H1 (cell line): Measurements from ENCODE around the gene RNF146. TPM values are rescaled to one million over a fixed set of nuclear protein-coding genes. Genes with fewer than 3 reads are reported as not detected.

ENCODE experiments used
- E2F6 ChIP-seq: IDR thresholded peaks from 2 replicates; pipeline ENCODE4 v1.6.1; 2012; ENCODE audit warnings: inconsistent platforms
- RFX5 ChIP-seq: IDR thresholded peaks from 2 replicates; pipeline ENCODE4 v1.6.1; 2011; ENCODE audit warnings: low read depth, low read length, improper control_type of control experiment, borderline replicate concordance
- TBP ChIP-seq: IDR thresholded peaks from 2 replicates; pipeline ENCODE4 v1.6.1; 2011; ENCODE audit warnings: low read depth, low read length, improper control_type of control experiment
- polyA plus RNA-seq, 7 experiments: library from polyadenylated mRNA; depleted of rRNA in 3 of 7; stranded (reverse) in 5 of 7; unstranded in 2 of 7; fragments of >200 nt in 5 of 7; fragments of 200-250 nt in 2 of 7; gene quantifications; 1 replicate in 5 of 7; 2 replicates in 1 of 7; 4 replicates in 1 of 7; pipeline versions ENCODE4 v1.2.1 to v1.2.3, GENCODE V29; 2011 to 2013; ENCODE audit warnings: missing spikeins in 2 of 7, mixed read lengths in 2 of 7
- small RNA-seq: library from polyadenylated mRNA; stranded (forward); fragments of <200 nt; extraction: miRNeasy Mini kit (QIAGEN cat#:217004); gene quantifications from one replicate; pipeline ENCODE3, GENCODE V24; 2013; ENCODE audit not compliant: insufficient read depth
- total RNA-seq: library from RNA; stranded (reverse); fragmentation: NEBNext Ultra II Directional; extraction: Animal tissue kit (Norgen Biotek cat#: 25700); gene quantifications from 2 replicates; pipeline ENCODE4 v1.2.1, GENCODE V29; 2021

RNF146 gene
- total and polyA plus RNA-seq, 2 of the 8 experiments (the other 6 are each of a cell fraction or from before 2014, with no cell fraction given) = 16.1 to 30.8 TPM

GRCh38 chr6:127332383-127332961 is 65.8 kb downstream of the RNF146 start (continued):
- TF ChIP-seq E2F6 (no peak), RFX5 (no peak), TBP (no peak)

Small RNA genes within 50 kb of the gene (small RNA-seq; reads per million reads assigned to genes)
- not detected for gene RNA5SP217

Other genes with a start within 250 kb of the RNF146 start
- not detected in 2 replicates for gene RSPO3, start 148.2 kb upstream of the RNF146 start, total RNA-seq
- 0.02 TPM in 1 of 2 replicates, not detected in the other for gene RSPO3, start 148.2 kb upstream of the RNF146 start, polyA plus RNA-seq (2011; rRNA removed)
- 60.5 and 64.8 TPM in 2 replicates for gene ECHDC1, start 76.7 kb downstream of the RNF146 start, total RNA-seq
- gene ECHDC1, start 76.7 kb downstream of the RNF146 start, polyA plus RNA-seq (2011; rRNA removed) = 6.6 and 11.3 TPM in 2 replicates
- gene KIAA0408, start 192.5 kb downstream of the RNF146 start, total RNA-seq = 9.2 and 10.8 TPM in 2 replicates
- 0.96 and 3.3 TPM in 2 replicates for gene KIAA0408, start 192.5 kb downstream of the RNF146 start, polyA plus RNA-seq (2011; rRNA removed)